Measurements from ENCODE around the gene ATP13A5.

The ATP13A5 gene

GRCh38 chr3:193330555-193331204 is 47.9 kb downstream of the ATP13A5 start:
- H2BK12ac ChIP-seq (ENCODE audit: low read length): no peak overlapping the region
- no peak overlapping the region for H2BK5ac ChIP-seq (ENCODE audit: low read length)
- no peak overlapping the region for H3K4ac ChIP-seq (ENCODE audit: low read length)
- H3K27me3 ChIP-seq (ENCODE audit: control insufficient read depth in 3 of 3, insufficient read depth in 3 of 3, low read depth in 1 of 3, low read length in 3 of 3): no peaks in the 10 kb centered on the region
- no peaks in the 10 kb centered on the region for H3K4me1 ChIP-seq (ENCODE audit: control insufficient read depth in 2 of 2, insufficient read depth in 1 of 2, low read depth in 1 of 2, low read length in 2 of 2)
- no CpG with 5 or more reads among the region's 3 CpGs for WGBS, 2 donors (ENCODE audit: extremely low coverage in 2 of 2, insufficient read length in 2 of 2, insufficient replicate concordance in 1 of 2)
- H2BK120ac ChIP-seq (ENCODE audit: low read depth, low read length): no peak overlapping the region
- H3K27ac ChIP-seq (replicated peaks; ENCODE audit: low read length): no peak overlapping the region
- no peaks in the 10 kb centered on the region for H3K36me3 ChIP-seq (replicated peaks in 1 of 2; ENCODE audit: control insufficient read depth in 2 of 2, insufficient read depth in 2 of 2, low read length in 2 of 2)
- H3K18ac ChIP-seq (ENCODE audit: low read length): no peak overlapping the region
- no peak overlapping the region for H3K4me2 ChIP-seq (ENCODE audit: insufficient read depth, low read length, poor library complexity, severe bottlenecking)
- H3K79me1 ChIP-seq (ENCODE audit: low read depth, low read length): no peaks in the 10 kb centered on the region
- no peak overlapping the region for H3K14ac ChIP-seq (ENCODE audit: low read length)
- no peak overlapping the region for H2AFZ ChIP-seq (ENCODE audit: low read length)
- no peak overlapping the region for H4K91ac ChIP-seq (ENCODE audit: low read depth, low read length, poor library complexity)
- no peak overlapping the region for H4K8ac ChIP-seq (ENCODE audit: low read depth, low read length)
- H3K23ac ChIP-seq (ENCODE audit: low read depth, low read length, poor library complexity): no peak overlapping the region
- H2BK15ac ChIP-seq (ENCODE audit: low read length): no peak overlapping the region
- H3K9ac ChIP-seq (ENCODE audit: low read depth, low read length, poor library complexity): no peak overlapping the region
- H3K9me3 ChIP-seq (replicated peaks in 1 of 2; ENCODE audit: control insufficient read depth in 2 of 2, insufficient read depth in 1 of 2, low read depth in 1 of 2, low read length in 2 of 2): no peaks in the 10 kb centered on the region
- DNase-seq (ENCODE audit: low spot score): no peak
- H2AK5ac ChIP-seq (ENCODE audit: low read depth, low read length): no peak overlapping the region
- H3K4me3 ChIP-seq (ENCODE audit: low read length in 2 of 2): no peak overlapping the region

GRCh38 chr3:193317682-193318300 is 60.8 kb downstream of the ATP13A5 start:
- no peak overlapping the region for H3K9ac ChIP-seq (ENCODE audit: low read depth, low read length, poor library complexity)
- no peaks in the 10 kb centered on the region for H3K36me3 ChIP-seq (replicated peaks in 1 of 2; ENCODE audit: control insufficient read depth in 2 of 2, insufficient read depth in 2 of 2, low read length in 2 of 2)
- H4K8ac ChIP-seq (ENCODE audit: low read depth, low read length): no peak overlapping the region
- no peak overlapping the region for H2BK5ac ChIP-seq (ENCODE audit: low read length)
- no peak overlapping the region for H3K23ac ChIP-seq (ENCODE audit: low read depth, low read length, poor library complexity)
- H3K27ac ChIP-seq (replicated peaks; ENCODE audit: low read length): no peak overlapping the region
- peaks cover 0 to 13% of the 10 kb centered on the region in 2 donors for H3K4me1 ChIP-seq (ENCODE audit: control insufficient read depth in 2 of 2, insufficient read depth in 1 of 2, low read depth in 1 of 2, low read length in 2 of 2)
- H2BK15ac ChIP-seq (ENCODE audit: low read length): no peak overlapping the region
- no peak overlapping the region for H3K4me3 ChIP-seq (ENCODE audit: low read length in 2 of 2)
- H3K79me1 ChIP-seq (ENCODE audit: low read depth, low read length): no peaks in the 10 kb centered on the region
- no peak overlapping the region for H2BK12ac ChIP-seq (ENCODE audit: low read length)
- H4K91ac ChIP-seq (ENCODE audit: low read depth, low read length, poor library complexity): no peak overlapping the region
- H2AK5ac ChIP-seq (ENCODE audit: low read depth, low read length): no peak overlapping the region
- no peaks in the 10 kb centered on the region for H3K27me3 ChIP-seq (ENCODE audit: control insufficient read depth in 3 of 3, insufficient read depth in 3 of 3, low read depth in 1 of 3, low read length in 3 of 3)
- WGBS, 2 donors (ENCODE audit: extremely low coverage in 2 of 2, insufficient read length in 2 of 2, insufficient replicate concordance in 1 of 2): no CpG with 5 or more reads among the region's 2 CpGs
- H2AFZ ChIP-seq (ENCODE audit: low read length): no peak overlapping the region
- DNase-seq (ENCODE audit: low spot score): no peak
- H3K4ac ChIP-seq (ENCODE audit: low read length): no peak overlapping the region
- no peak overlapping the region for H3K4me2 ChIP-seq (ENCODE audit: insufficient read depth, low read length, poor library complexity, severe bottlenecking)
- no peak overlapping the region for H2BK120ac ChIP-seq (ENCODE audit: low read depth, low read length)
- no peaks in the 10 kb centered on the region for H3K9me3 ChIP-seq (replicated peaks in 1 of 2; ENCODE audit: control insufficient read depth in 2 of 2, insufficient read depth in 1 of 2, low read depth in 1 of 2, low read length in 2 of 2)
- H3K14ac ChIP-seq (ENCODE audit: low read length): no peak overlapping the region
- no peak overlapping the region for H3K18ac ChIP-seq (ENCODE audit: low read length)

- no peak overlapping the region for H4K8ac ChIP-seq (ENCODE audit: low read depth, low read length)
Measured at GRCh38 chr3:193314161-193314560, 64.4 kb downstream of the ATP13A5 start.

GRCh38 chr3:193313061-193313958 is 65.2 kb downstream of the ATP13A5 start:
- Histone ChIP-seq H2BK12ac (ENCODE audit: low read length) (no peak overlapping the region), H3K14ac (ENCODE audit: low read length) (no peak overlapping the region), H3K18ac (ENCODE audit: low read length) (no peak overlapping the region), H2AK5ac (ENCODE audit: low read depth, low read length) (no peak overlapping the region), H4K8ac (ENCODE audit: low read depth, low read length) (no peak overlapping the region), H3K79me1 (ENCODE audit: low read depth, low read length) (no peaks in the 10 kb centered on the region), H3K4me3 (ENCODE audit: low read length in 2 of 2) (no peak overlapping the region), H3K27me3 (ENCODE audit: control insufficient read depth in 3 of 3, insufficient read depth in 3 of 3, low read depth in 1 of 3, low read length in 3 of 3) (no peaks in the 10 kb centered on the region), H2BK15ac (ENCODE audit: low read length) (no peak overlapping the region), H3K4me2 (ENCODE audit: insufficient read depth, low read length, poor library complexity, severe bottlenecking) (no peak overlapping the region), H3K4ac (ENCODE audit: low read length) (no peak overlapping the region), H3K4me1 (ENCODE audit: control insufficient read depth in 2 of 2, insufficient read depth in 1 of 2, low read depth in 1 of 2, low read length in 2 of 2) (peaks cover 0 to 17% of the 10 kb centered on the region in 2 donors), H2BK5ac (ENCODE audit: low read length) (no peak overlapping the region), H3K23ac (ENCODE audit: low read depth, low read length, poor library complexity) (no peak overlapping the region), H3K9me3 (replicated peaks in 1 of 2; ENCODE audit: control insufficient read depth in 2 of 2, insufficient read depth in 1 of 2, low read depth in 1 of 2, low read length in 2 of 2) (no peaks in the 10 kb centered on the region), H3K36me3 (replicated peaks in 1 of 2; ENCODE audit: control insufficient read depth in 2 of 2, insufficient read depth in 2 of 2, low read length in 2 of 2) (no peaks in the 10 kb centered on the region), H4K91ac (ENCODE audit: low read depth, low read length, poor library complexity) (no peak overlapping the region), H2AFZ (ENCODE audit: low read length) (no peak overlapping the region), H3K9ac (ENCODE audit: low read depth, low read length, poor library complexity) (no peak overlapping the region), H3K27ac (replicated peaks; ENCODE audit: low read length) (peak overlapping the region; percentile 58), H2BK120ac (ENCODE audit: low read depth, low read length) (no peak overlapping the region)
- DNase-seq (ENCODE audit: low spot score): no peak
- WGBS, 2 donors (ENCODE audit: extremely low coverage in 2 of 2, insufficient read length in 2 of 2, insufficient replicate concordance in 1 of 2): no CpG with 5 or more reads among the region's 3 CpGs

More at GRCh38 chr3:193314161-193314560, 64.4 kb downstream of the ATP13A5 start:
- Histone ChIP-seq H2BK12ac (ENCODE audit: low read length) (no peak overlapping the region), H3K27me3 (ENCODE audit: control insufficient read depth in 3 of 3, insufficient read depth in 3 of 3, low read depth in 1 of 3, low read length in 3 of 3) (no peaks in the 10 kb centered on the region), H3K36me3 (replicated peaks in 1 of 2; ENCODE audit: control insufficient read depth in 2 of 2, insufficient read depth in 2 of 2, low read length in 2 of 2) (no peaks in the 10 kb centered on the region), H3K9ac (ENCODE audit: low read depth, low read length, poor library complexity) (no peak overlapping the region), H3K27ac (replicated peaks; ENCODE audit: low read length) (no peak overlapping the region), H3K4ac (ENCODE audit: low read length) (no peak overlapping the region), H4K91ac (ENCODE audit: low read depth, low read length, poor library complexity) (no peak overlapping the region), H3K14ac (ENCODE audit: low read length) (no peak overlapping the region), H3K4me2 (ENCODE audit: insufficient read depth, low read length, poor library complexity, severe bottlenecking) (no peak overlapping the region), H2BK120ac (ENCODE audit: low read depth, low read length) (no peak overlapping the region), H3K4me3 (ENCODE audit: low read length in 2 of 2) (no peak overlapping the region), H3K9me3 (replicated peaks in 1 of 2; ENCODE audit: control insufficient read depth in 2 of 2, insufficient read depth in 1 of 2, low read depth in 1 of 2, low read length in 2 of 2) (no peaks in the 10 kb centered on the region), H3K18ac (ENCODE audit: low read length) (no peak overlapping the region), H3K79me1 (ENCODE audit: low read depth, low read length) (no peaks in the 10 kb centered on the region), H2BK5ac (ENCODE audit: low read length) (no peak overlapping the region), H2AK5ac (ENCODE audit: low read depth, low read length) (no peak overlapping the region), H2AFZ (ENCODE audit: low read length) (no peak overlapping the region), H3K4me1 (ENCODE audit: control insufficient read depth in 2 of 2, insufficient read depth in 1 of 2, low read depth in 1 of 2, low read length in 2 of 2) (peaks cover 0 to 17% of the 10 kb centered on the region in 2 donors), H3K23ac (ENCODE audit: low read depth, low read length, poor library complexity) (no peak overlapping the region), H2BK15ac (ENCODE audit: low read length) (peak overlapping the region; percentile 41)
- no peak for DNase-seq (ENCODE audit: low spot score)
- WGBS, 2 donors (ENCODE audit: extremely low coverage in 2 of 2, insufficient read length in 2 of 2, insufficient replicate concordance in 1 of 2): no CpG with 5 or more reads among the region's 3 CpGs

Measured in neuronal stem cell (in vitro differentiated cells).